GM12873 (cell line): ENCODE data around the gene HDAC1.

ENCODE experiments used
- CTCF ChIP-seq: IDR thresholded peaks from 2 replicates; pipeline ENCODE4 v1.5.1; 2012; ENCODE audit warnings: low read depth, mild to moderate bottlenecking, moderate library complexity, low read length, control low read depth; ENCODE audit not compliant: insufficient read depth; ENCODE audit errors: missing control alignments

HDAC1 gene

GRCh38 chr1:32377541-32378220 is 85.8 kb downstream of the HDAC1 start:
- no peak for TF ChIP-seq CTCF

- TF ChIP-seq CTCF, result no peak
Measured at GRCh38 chr1:32380057-32380456, 88.2 kb downstream of the HDAC1 start.
